ENCODE measurements around the gene PGA3.

PGA3 gene

GRCh38 chr11:61256710-61257482, 53.6 kb downstream of the PGA3 start:
- Histone ChIP-seq H3K4me1 (no peaks in the 10 kb centered on the region), H3K9me3 (no peaks in the 10 kb centered on the region), H3K27me3 (no peaks in the 10 kb centered on the region), H3K36me3 (peaks cover 0 to 9% (median 0%) of the 10 kb centered on the region in 3 donors), H3K4me3 (no peak overlapping the region), H3K27ac (no peak overlapping the region)
- DNase-seq, result no peak
- TF ChIP-seq CTCF (IDR thresholded peaks at IDR 0.05), result no peak
- intact Hi-C loops (cut with DNase I; ENCODE audit: low total_unique reads), result no loop called here

- H3K4me3 ChIP-seq, result no peak overlapping the region
- H3K27me3 ChIP-seq, result no peaks in the 10 kb centered on the region
- H3K36me3 ChIP-seq, result peaks cover 0 to 9% (median 0%) of the 10 kb centered on the region in 3 donors
- intact Hi-C loops (cut with DNase I; ENCODE audit: low total_unique reads), result no loop called here
- H3K4me1 ChIP-seq, result no peaks in the 10 kb centered on the region
- H3K27ac ChIP-seq, result no peak overlapping the region
- TF ChIP-seq CTCF (IDR thresholded peaks at IDR 0.05), result no peak
- H3K9me3 ChIP-seq, result no peaks in the 10 kb centered on the region
- DNase-seq, result no peak
These were observed 55.2 kb downstream of the PGA3 start for GRCh38 chr11:61258546-61258945.

GRCh38 chr11:61259363-61259762, 56.0 kb downstream of the PGA3 start:
- no peaks in the 10 kb centered on the region for H3K27me3 ChIP-seq
- TF ChIP-seq CTCF (IDR thresholded peaks at IDR 0.05), result no peak
- DNase-seq, result no peak
- no peak overlapping the region for H3K27ac ChIP-seq
- H3K4me1 ChIP-seq, result no peaks in the 10 kb centered on the region
- no peaks in the 10 kb centered on the region for H3K9me3 ChIP-seq
- H3K4me3 ChIP-seq, result no peak overlapping the region
- intact Hi-C loops (cut with DNase I; ENCODE audit: low total_unique reads), result no loop called here
- peaks cover 0 to 9% (median 0%) of the 10 kb centered on the region in 3 donors for H3K36me3 ChIP-seq

All from tibial artery (tissue), 4 donors.